PC-3 (cell line): ENCODE data around the gene SNX13.

Source experiments
- CTCF ChIP-seq: fragments of 300-600 bp; sonication (generic); conservative IDR thresholded peaks from 2 replicates; pipeline ENCODE4 v1.5.1; 2017; ENCODE audit warnings: antibody characterized with exemption, low read depth, mild to moderate bottlenecking, low read length
- EZH2 ChIP-seq: fragments of 300-600 bp; sonication (generic); IDR thresholded peaks from one replicate; pipeline ENCODE4 v1.6.1; 2017; ENCODE audit warnings: antibody characterized with exemption, mild to moderate bottlenecking, low read length; ENCODE audit not compliant: unreplicated experiment

DNA sequence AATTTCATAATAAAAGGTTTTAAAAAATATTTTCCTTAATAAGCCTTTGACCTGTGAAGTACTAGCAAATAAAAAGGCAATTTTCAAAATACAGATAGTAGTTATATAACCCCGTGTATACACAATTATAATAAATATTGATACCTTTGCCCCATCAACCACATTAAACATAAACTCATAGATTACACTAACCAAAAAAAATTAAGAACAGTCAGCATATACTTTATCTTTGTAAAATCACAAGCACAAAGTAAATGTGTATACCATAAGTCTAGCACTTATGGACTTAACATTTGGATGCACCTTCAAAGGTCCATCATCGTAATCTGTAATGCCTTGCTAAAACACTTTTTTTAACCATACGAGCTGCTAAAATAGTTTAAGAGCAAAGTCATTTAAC lies 123.4 kb downstream of the SNX13 start:
- TF ChIP-seq CTCF (no peak), EZH2 (no peak)
